ENCODE results near the gene CXCR6.

CXCR6 gene

GRCh38 chr3:45949432-45949831, 6.2 kb downstream of the CXCR6 start:
- no peak for DNase-seq

DNA sequence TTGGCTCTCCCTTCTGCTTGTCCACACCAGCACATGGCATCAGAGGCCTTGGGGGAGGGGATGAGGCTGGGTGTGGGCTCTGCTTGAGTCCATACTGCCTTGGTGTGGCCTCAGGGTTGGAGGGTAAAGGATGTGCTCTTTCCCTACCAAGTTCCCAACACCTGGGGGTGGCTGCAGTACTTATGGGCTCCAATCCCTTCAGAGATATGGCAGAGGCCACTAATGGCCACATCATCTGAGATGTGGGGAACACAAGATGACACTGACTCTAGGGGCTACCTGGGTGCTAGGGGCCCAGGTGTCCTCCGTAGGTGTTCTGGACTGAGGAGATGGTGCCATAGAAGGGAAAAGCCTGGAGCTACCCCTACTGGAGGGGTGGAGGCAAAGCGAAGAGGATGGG, 6.9 kb downstream of the CXCR6 start:
- DNase-seq, result no peak

DNA sequence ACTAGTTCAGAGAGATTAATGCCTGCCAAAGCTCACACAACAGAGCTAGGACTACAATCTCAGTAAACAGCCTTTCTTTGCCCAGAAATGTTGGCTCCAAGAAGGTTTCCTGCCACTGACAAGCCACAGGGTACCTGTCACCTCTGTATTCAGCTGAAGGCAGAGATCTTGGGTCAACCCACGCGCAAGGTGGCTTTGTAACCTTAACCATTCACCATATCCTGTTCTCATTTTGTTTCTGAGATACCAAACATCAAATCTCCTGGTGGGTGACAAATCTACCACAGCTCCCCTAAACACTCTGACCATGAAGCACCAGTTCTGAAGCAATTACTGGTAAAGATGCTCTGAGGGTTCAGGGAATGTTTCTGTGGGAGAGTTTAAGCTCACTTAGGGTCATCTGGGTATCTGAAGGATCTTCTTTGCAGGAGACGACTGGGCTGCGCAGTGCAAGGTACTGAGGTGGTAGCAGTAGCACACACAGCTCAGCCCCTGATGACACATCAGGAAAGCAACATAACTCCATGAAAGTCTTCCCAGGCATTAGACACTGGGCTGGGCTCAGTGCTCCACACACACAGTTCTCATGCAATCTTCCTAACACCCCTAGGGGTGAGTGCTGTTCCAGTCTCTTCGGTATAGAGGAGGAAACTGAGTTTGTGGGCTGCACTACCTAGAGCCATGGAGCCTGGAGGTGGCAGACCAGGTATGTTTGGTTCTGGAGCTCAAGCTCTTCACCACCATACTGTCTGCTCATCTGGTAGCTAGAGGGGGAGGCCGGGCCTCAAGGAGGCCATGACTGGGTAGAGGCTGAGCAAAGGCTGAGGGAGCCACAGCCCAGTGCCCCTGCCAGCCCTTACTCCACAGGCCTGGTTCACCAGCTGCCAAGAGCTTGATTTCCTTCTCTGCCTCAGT, 7.7 kb downstream of the CXCR6 start:
- DNase-seq, result peak; percentile 22

GRCh38 chr3:45951946-45952345, 8.7 kb downstream of the CXCR6 start:
- no peak for DNase-seq

GRCh38 chr3:45952456-45952855, 9.2 kb downstream of the CXCR6 start:
- no peak for DNase-seq

DNA sequence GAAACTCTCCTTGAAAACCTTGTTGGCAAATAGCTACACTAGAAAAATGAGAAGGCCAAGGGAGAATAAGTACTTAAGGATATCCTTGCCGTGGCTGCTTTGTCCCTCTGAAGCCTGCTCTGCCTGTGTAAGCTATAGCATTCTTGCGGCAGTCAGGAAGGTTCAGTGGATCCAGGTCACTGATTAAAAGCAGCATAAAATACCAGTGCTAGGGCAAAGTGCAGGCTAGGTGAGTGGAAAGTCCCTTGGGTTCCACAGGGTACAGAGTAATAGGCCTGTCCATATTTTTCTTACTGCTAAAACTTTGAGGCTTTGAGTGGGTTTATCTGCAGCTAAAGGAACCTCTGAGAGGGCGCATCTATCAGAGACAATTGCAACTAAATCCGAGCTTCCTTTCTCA, 10.3 kb downstream of the CXCR6 start:
- DNase-seq, result no peak

GRCh38 chr3:45954306-45954705, 11.0 kb downstream of the CXCR6 start:
- DNase-seq, result no peak

GRCh38 chr3:45955017-45955647, 11.9 kb downstream of the CXCR6 start:
- no peak for DNase-seq

DNA sequence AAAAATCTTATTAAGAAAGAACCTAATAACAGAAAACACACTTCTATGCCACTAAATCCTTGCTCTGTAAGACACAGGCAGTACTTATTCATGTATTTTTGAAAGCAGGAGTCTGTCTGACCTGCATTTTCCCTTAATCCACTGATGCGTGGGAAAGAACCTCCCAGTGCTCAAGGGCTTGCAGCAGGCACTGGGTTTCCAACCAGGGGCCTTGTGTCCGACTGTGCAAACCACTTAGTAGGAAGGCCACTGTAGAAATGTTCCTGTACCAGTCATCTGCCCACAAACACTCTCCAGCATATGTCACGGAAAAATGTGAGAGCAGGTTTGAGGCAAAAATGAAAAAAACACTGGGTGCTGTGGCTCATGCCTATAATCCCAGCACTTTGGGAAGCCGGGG, 12.4 kb downstream of the CXCR6 start:
- no peak for DNase-seq

DNA sequence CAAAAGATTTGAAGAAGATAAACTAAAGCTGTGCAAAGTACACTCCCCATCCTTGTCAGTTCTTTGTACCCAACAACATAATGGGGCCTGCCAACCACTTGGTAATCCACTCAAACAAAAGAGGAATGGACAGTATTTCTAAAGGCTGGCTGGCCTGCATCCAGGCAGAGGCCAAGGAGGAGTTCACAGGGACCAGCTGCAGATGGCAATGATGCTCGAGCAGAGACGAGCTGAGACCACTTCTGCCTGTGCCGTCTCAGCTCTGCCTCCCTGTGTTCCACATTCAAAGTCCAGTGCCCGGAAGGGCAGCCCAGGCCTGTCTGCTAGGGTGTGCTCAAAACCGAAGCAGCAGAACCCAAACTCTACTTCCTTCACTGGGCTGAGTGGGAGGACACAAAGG, 14.3 kb downstream of the CXCR6 start:
- no peak for DNase-seq

GRCh38 chr3:45958321-45958791, 15.1 kb downstream of the CXCR6 start:
- no peak for DNase-seq

DNA sequence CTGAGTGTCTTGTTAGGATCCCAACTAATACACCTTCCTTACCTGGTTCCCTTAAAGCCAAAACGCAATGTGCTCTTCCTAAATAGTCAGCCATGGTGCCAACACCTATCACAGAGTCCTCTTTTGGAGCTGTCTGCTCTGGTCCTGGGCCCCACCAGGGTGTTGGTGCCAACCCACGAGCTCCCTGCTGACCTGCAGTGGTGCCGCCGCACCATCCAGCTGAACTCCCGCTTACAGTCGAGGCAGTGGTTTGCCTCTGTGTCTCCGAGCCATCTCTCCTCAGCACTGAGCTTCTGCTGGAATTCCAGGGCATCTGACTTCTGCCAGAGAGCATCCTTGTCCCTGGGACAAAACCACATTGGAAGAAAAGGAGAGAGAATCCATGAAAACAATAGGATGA, 15.9 kb downstream of the CXCR6 start:
- DNase-seq, result no peak

GRCh38 chr3:45960289-45960688, 17.0 kb downstream of the CXCR6 start:
- DNase-seq, result no peak

DNA sequence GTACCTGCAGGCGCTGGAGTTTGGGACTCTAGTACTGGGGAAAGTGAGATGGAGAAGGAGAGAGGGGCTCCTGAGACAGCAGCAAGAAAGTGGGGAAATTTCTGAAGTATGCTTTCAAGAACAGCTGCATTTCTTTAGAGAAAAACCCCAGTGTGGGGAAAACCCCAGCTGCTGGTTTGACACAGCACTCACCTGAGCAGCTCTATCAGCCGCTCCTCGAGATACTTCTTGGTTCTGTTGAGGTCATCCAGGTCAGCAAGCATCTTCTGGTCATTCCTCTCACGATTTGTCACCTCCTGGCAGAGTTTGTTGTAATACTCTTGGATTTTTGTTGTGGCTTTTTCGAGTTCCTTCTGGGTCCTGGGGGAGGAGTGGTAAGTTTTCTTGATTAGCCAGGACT, 18.8 kb downstream of the CXCR6 start:
- DNase-seq, result no peak

- DNase-seq, result no peak
Measured at GRCh38 chr3:45964139-45964538, 20.9 kb downstream of the CXCR6 start.

GRCh38 chr3:45965253-45965652, 22.0 kb downstream of the CXCR6 start:
- no peak for DNase-seq

DNA sequence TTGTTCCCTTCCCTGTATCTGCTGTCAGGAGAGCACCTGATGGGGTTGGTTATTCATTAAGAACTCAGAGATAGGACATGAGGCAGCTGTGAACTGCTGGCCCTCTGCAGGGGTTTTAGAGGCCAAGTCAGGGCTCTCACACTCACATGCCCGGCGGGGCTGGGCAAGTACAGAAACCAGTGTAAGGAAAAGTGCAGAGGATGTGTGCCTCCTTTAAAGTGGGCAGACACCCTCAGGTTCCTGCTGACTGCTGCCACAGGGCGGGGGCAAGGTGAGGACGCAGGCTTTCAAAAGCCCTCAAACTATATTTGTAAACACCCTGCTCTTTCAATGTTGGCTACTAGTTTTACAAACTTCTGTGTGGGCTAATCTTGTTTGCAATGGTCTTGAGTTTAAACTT, 22.4 kb downstream of the CXCR6 start:
- DNase-seq, result no peak

DNA sequence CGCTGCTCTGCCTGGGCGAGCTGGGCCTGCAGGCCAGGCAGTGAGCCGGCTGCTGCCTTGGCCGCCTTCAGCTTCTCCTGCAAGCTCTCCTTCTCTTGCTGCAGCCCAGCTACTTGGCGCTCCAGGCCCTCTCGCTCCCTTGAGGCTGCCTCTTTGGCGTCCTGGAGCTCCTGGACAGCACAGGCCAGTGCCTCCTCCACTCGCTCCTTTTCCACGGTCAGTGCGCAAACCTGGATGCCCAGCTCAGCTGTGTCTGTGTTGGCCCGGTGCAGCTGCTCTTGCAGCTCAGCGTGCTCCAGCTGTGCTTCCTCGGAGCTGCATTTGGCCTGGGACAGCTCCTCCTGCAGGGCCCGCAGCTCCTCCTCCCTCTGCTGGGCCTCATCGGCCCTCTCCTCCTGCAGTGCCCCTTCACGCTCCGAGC, 23.1 kb downstream of the CXCR6 start:
- no peak for DNase-seq

DNA sequence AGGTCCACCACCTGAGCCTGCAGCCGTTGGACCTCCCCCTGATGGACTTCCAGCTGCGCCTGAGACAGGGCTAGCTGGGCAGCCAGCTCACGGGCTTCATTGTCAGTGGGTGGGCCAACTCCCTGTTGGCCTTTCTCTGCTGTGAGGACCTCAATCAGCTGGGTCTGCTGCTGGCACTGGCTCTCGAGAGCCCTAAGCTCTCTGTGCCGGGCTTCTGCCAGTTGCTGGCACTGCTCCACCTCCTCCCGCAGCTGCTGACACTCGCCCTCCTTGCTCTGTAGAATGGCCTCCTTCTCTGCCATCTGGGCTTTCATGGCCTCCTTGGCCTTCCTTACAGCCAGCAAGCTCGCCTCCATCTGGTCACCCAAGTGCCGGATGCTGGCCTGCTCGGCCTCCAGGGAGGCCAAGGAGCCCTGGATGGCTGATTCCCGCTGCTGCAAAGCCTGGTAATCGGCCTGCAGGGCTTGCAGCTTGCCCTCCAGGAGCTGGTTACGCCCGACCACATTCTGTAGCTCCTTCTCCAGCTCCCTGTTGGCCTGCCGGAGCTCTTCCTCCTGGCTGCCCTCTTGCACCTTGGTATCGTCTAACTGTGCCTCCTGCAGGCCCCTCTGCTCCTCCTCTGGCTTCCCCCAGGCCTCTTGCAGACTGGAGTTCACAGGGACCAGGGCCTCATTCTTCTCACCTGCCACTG, 23.8 kb downstream of the CXCR6 start:
- DNase-seq, result no peak

GRCh38 chr3:45967724-45968123, 24.5 kb downstream of the CXCR6 start:
- no peak for DNase-seq

- DNase-seq, result no peak
Measured at GRCh38 chr3:45968149-45968548, 24.9 kb downstream of the CXCR6 start.

GRCh38 chr3:45968706-45969105, 25.4 kb downstream of the CXCR6 start:
- DNase-seq, result no peak

DNA sequence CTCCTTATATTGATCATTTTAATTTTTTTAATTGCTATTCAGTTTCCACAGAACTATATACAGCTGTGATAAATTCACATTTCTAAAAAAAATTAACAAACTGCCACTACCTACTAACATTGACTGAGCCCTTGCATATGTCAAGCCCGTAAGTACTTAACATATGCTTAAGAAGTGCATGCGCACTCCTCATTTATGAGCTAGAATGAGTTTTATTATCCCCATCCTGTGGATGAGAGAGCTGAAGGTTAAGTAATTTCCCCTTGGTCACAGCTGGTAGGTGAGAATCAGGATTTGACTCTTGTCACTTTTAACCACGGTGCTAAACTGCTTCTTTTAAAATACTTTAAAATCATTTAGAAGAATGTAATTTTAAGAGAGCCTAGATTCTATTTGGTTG, 25.9 kb downstream of the CXCR6 start:
- DNase-seq, result no peak

DNA sequence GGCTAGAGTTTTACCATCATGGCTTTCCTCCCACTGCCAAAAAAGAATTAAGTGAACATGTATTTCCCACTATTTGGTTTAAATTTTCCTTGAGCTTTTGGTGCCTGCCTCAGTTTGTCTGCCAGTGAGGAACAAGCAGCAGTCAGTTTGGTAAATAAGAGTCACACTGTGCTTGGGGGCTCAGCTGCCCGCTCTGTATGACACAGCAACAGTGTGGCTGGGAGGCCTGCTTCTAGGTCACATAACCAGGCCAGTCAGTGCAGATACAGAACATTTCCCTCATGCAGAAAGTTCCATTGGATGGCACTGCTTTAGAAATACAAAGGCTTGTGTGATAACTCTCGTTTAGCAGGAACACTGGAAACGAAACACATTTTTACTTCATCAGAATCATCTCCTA, 26.7 kb downstream of the CXCR6 start:
- DNase-seq, result no peak

Data from activated T-cell treated with anti-CD3 and anti-CD28 coated beads for 4 hours (primary cell).